Endodermal cell (in vitro differentiated cells): ENCODE results near the gene POLA2. TPM values are rescaled to one million over a fixed set of nuclear protein-coding genes. Genes with fewer than 3 reads are reported as not detected.

Source experiments
- DNase-seq: peaks from one replicate; pipeline ENCODE4 v3.0.0-alpha.2; 2017
- H3K27ac ChIP-seq: 2 replicates; pipeline ENCODE4 v1.5.1; 2013; ENCODE audit warnings: mild to moderate bottlenecking, low read depth, low read length, moderate library complexity
- H3K27me3 ChIP-seq: 2 replicates; pipeline ENCODE4 v1.6.1; 2013; ENCODE audit warnings: mild to moderate bottlenecking, low read length, moderate library complexity; ENCODE audit not compliant: insufficient read depth, control insufficient read depth, poor library complexity, severe bottlenecking
- H3K36me3 ChIP-seq: 2 replicates; pipeline ENCODE4 v1.7.0; 2013; ENCODE audit warnings: mild to moderate bottlenecking, low read length, moderate library complexity; ENCODE audit not compliant: control insufficient read depth, insufficient read depth
- H3K4me1 ChIP-seq: one replicate; pipeline ENCODE4 v1.7.0; 2013; ENCODE audit warnings: low read length; ENCODE audit not compliant: control insufficient read depth, insufficient read depth
- H3K4me3 ChIP-seq: 2 replicates; pipeline ENCODE4 v1.5.1; 2013; ENCODE audit warnings: mild to moderate bottlenecking, low read length, moderate library complexity
- H3K9ac ChIP-seq: 2 replicates; pipeline ENCODE4 v1.6.1; 2013; ENCODE audit warnings: mild to moderate bottlenecking, low read length, moderate library complexity; ENCODE audit not compliant: poor library complexity, severe bottlenecking; ENCODE audit errors: extremely low read depth
- H3K9me3 ChIP-seq: 2 replicates; pipeline ENCODE4 v1.6.1; 2013; ENCODE audit warnings: mild to moderate bottlenecking, low read length, moderate library complexity; ENCODE audit not compliant: control insufficient read depth
- H3K27ac Mint-ChIP-seq: 2 replicates; pipeline ENCODE4 v1.8.0; 2020; ENCODE audit warnings: mixed read lengths
- H3K27me3 Mint-ChIP-seq: 2 replicates; pipeline ENCODE4 v1.8.0; 2021; ENCODE audit warnings: mild to moderate bottlenecking, mixed read lengths; ENCODE audit not compliant: insufficient read depth
- H3K36me3 Mint-ChIP-seq: 2 replicates; pipeline ENCODE4 v1.8.0; 2020; ENCODE audit warnings: low read depth, mixed read lengths
- H3K4me1 Mint-ChIP-seq: 2 replicates; pipeline ENCODE4 v1.8.0; 2020; ENCODE audit warnings: mixed read lengths
- H3K4me3 Mint-ChIP-seq: 2 replicates; pipeline ENCODE4 v1.8.0; 2020; ENCODE audit warnings: mild to moderate bottlenecking, moderate library complexity, mixed read lengths
- H3K9me3 Mint-ChIP-seq: 2 replicates; pipeline ENCODE4 v1.8.0; 2020; ENCODE audit warnings: mild to moderate bottlenecking, mixed read lengths
- CTCF ChIP-seq: fragments of 200-600 bp; sonication (generic); conservative IDR thresholded peaks from 2 replicates; pipeline ENCODE4 v1.5.0; 2021; ENCODE audit warnings: antibody characterized with exemption, mild to moderate bottlenecking
- WGBS, 2 experiments: methylation state at CpG; one replicate each; pipeline versions ENCODE4 v1.1.5 to v1.1.7; 2013; ENCODE audit warnings: missing lambda C conversion rate in 2 of 2, mixed read lengths in 1 of 2; ENCODE audit not compliant: insufficient coverage in 1 of 2, insufficient read length in 1 of 2; 5-methylcytosine and 5-hydroxymethylcytosine counted together
- total RNA-seq, 2 donors: library from RNA; stranded (reverse); fragmentation: NEBNext Ultra II Directional in 1 of 2; extraction: Animal tissue kit (Norgen Biotek cat#: 25700) in 1 of 2; gene quantifications; 2 replicates in 1 of 2; 3 replicates in 1 of 2; pipeline ENCODE4 v1.2.1, GENCODE V29; 2021

POLA2 gene
- total RNA-seq, 2 donors from 2014 or later = 42.2 to 65.0 TPM

GRCh38 chr11:65274735-65275682 lies 13.2 kb downstream of the POLA2 start:
- H3K27ac Mint-ChIP-seq = no peak overlapping the region
- Histone ChIP-seq H3K4me1 (no peaks in the 10 kb centered on the region), H3K9ac (no peak overlapping the region), H3K9me3 (no peaks in the 10 kb centered on the region), H3K27ac (no peak overlapping the region), H3K4me3 (no peak overlapping the region), H3K27me3 (no peaks in the 10 kb centered on the region), H3K36me3 (peaks cover 59% of the 10 kb centered on the region)
- peaks cover 7% of the 10 kb centered on the region for H3K4me1 Mint-ChIP-seq
- H3K4me3 Mint-ChIP-seq = no peak overlapping the region
- peak; percentile 89 for TF ChIP-seq CTCF
- WGBS, 2 experiments = 69 to 71% methylated on average over 4 to 6 of the region's 6 CpGs
- H3K36me3 Mint-ChIP-seq = peaks cover 55% of the 10 kb centered on the region
- no peaks in the 10 kb centered on the region for H3K27me3 Mint-ChIP-seq
- peak; percentile 85 for DNase-seq
- H3K9me3 Mint-ChIP-seq = no peaks in the 10 kb centered on the region

GRCh38 chr11:65275906-65276305 lies 14.1 kb downstream of the POLA2 start:
- no peaks in the 10 kb centered on the region for H3K4me1 ChIP-seq
- H3K4me3 Mint-ChIP-seq = no peak overlapping the region

GRCh38 chr11:65277631-65278277 lies 16.0 kb downstream of the POLA2 start:
- no peak overlapping the region for H3K27ac ChIP-seq
- H3K27me3 Mint-ChIP-seq = no peaks in the 10 kb centered on the region

More at GRCh38 chr11:65275906-65276305, 14.1 kb downstream of the POLA2 start:
- H3K27ac ChIP-seq = no peak overlapping the region
- H3K9ac ChIP-seq = no peak overlapping the region
- Mint-ChIP-seq H3K27me3 (no peaks in the 10 kb centered on the region), H3K9me3 (no peaks in the 10 kb centered on the region), H3K4me1 (peaks cover 7% of the 10 kb centered on the region), H3K36me3 (peaks cover 51% of the 10 kb centered on the region), H3K27ac (peak overlapping the region; percentile 44)
- no peak overlapping the region for H3K4me3 ChIP-seq
- no peaks in the 10 kb centered on the region for H3K27me3 ChIP-seq
- H3K9me3 ChIP-seq = no peaks in the 10 kb centered on the region
- peaks cover 59% of the 10 kb centered on the region for H3K36me3 ChIP-seq
- no peak for TF ChIP-seq CTCF
- WGBS, 2 experiments = 93% methylated on average over 4 of the region's 4 CpGs; no CpG with 5 or more reads in 1 of the 2 experiments
- no peak for DNase-seq

More at GRCh38 chr11:65277631-65278277, 16.0 kb downstream of the POLA2 start:
- no peak for TF ChIP-seq CTCF
- WGBS, 2 experiments = 96 to 98% methylated on average over 5 of the region's 5 CpGs
- no peak overlapping the region for H3K9ac ChIP-seq
- H3K9me3 ChIP-seq = no peaks in the 10 kb centered on the region
- no peaks in the 10 kb centered on the region for H3K4me1 ChIP-seq
- Mint-ChIP-seq H3K9me3 (no peaks in the 10 kb centered on the region), H3K4me1 (peaks cover 7% of the 10 kb centered on the region), H3K27ac (peak overlapping the region; percentile 76), H3K4me3 (no peak overlapping the region), H3K36me3 (peaks cover 55% of the 10 kb centered on the region)
- H3K4me3 ChIP-seq = no peak overlapping the region
- peaks cover 62% of the 10 kb centered on the region for H3K36me3 ChIP-seq
- no peaks in the 10 kb centered on the region for H3K27me3 ChIP-seq
- DNase-seq = no peak
